RWPE1 (cell line): ENCODE results near the gene SMYD5.
A peak's percentile ranks its signal among the peaks of the same experiment; 100 is the strongest.

Experiments used
- CTCF ChIA-PET: fragments of 350-600 bp; sonication (Branson Sonifier 250); formaldehyde crosslinking; extraction: SDS; loops from one replicate; lab custom pipeline; 2021; lab: Yijun Ruan, JAX
- POLR2A ChIA-PET: fragments of 400-600 bp; formaldehyde crosslinking; extraction: SDS; loops from one replicate; lab custom pipeline; 2020; ENCODE audit warnings: antibody characterized with exemption; ENCODE audit not compliant: low non-redundant PET; lab: Yijun Ruan, JAX
- DNase-seq: peaks from one replicate; pipeline ENCODE4 v3.0.0; 2012; ENCODE audit warnings: low spot score
- H3K27ac ChIP-seq: fragments of 450-650 bp; 2 replicates; pipeline ENCODE4 v1.5.1; 2017
- CTCF ChIP-seq: fragments of 450-650 bp; conservative IDR thresholded peaks from 2 replicates; pipeline ENCODE4 v1.5.1; 2017; ENCODE audit warnings: low read depth, mild to moderate bottlenecking

The SMYD5 gene

GRCh38 chr2:73205611-73206010 is 8.4 kb upstream of the SMYD5 start:
- ChIA-PET CTCF (no interaction called here), POLR2A (no interaction called here)
- H3K27ac ChIP-seq: no peak overlapping the region
- no peak for TF ChIP-seq CTCF
- DNase-seq: no peak

- CTCF ChIA-PET: interaction anchor here (2.5 kb wide), 1 partner anchor 31 kb away, joined by 9 read pairs; no protein-coding TSS in a partner anchor
- POLR2A ChIA-PET: no interaction called here
- H3K27ac ChIP-seq: no peak overlapping the region
- no peak for TF ChIP-seq CTCF
- DNase-seq: no peak
Measured at GRCh38 chr2:73208258-73208657, 5.8 kb upstream of the SMYD5 start.

GRCh38 chr2:73210019-73210418 is 4.0 kb upstream of the SMYD5 start:
- CTCF ChIA-PET: interaction anchor here (1.7 kb wide), 1 partner anchor 33 kb away, joined by 12 read pairs; no protein-coding TSS in a partner anchor
- POLR2A ChIA-PET: no interaction called here
- DNase-seq: no peak
- H3K27ac ChIP-seq: no peak overlapping the region
- no peak for TF ChIP-seq CTCF

- CTCF ChIA-PET: interaction anchor here (1.7 kb wide), 1 partner anchor 33 kb away, joined by 12 read pairs; no protein-coding TSS in a partner anchor
- POLR2A ChIA-PET: no interaction called here
Measured at GRCh38 chr2:73210696-73211095, 3.3 kb upstream of the SMYD5 start.

GRCh38 chr2:73212098-73212447 is 2.0 kb upstream of the SMYD5 start:
- ChIA-PET POLR2A (no interaction called here), CTCF (interaction anchor here (0.5 to 2.3 kb wide), 12 partner anchors 9 to 1465 kb away, joined by 3 to 15 read pairs (median 4); partner anchors contain the start of genes CCT7 and NOTO)
- H3K27ac ChIP-seq: peak overlapping the region; percentile 70; the same call in 1 of the 2 replicates
- no peak for TF ChIP-seq CTCF
- DNase-seq: no peak

More at GRCh38 chr2:73210696-73211095, 3.3 kb upstream of the SMYD5 start:
- DNase-seq: no peak
- TF ChIP-seq CTCF: no peak
- H3K27ac ChIP-seq: no peak overlapping the region

- peak; percentile 81 for DNase-seq
- ChIA-PET CTCF (interaction anchor here (0.5 to 2.3 kb wide), 21 partner anchors 9 to 1466 kb away, joined by 3 to 15 read pairs (median 3); partner anchors contain the start of genes CCT7 and NOTO), POLR2A (no interaction called here)
- peak overlapping the region; percentile 70 for H3K27ac ChIP-seq
- peak; percentile 89 for TF ChIP-seq CTCF
Measured at GRCh38 chr2:73212448-73213176, 1.4 kb upstream of the SMYD5 start.
